Loucy (cell line): Measurements from ENCODE around the gene CDC37.

Source experiments
- H2AFZ ChIP-seq: fragments of 200-600 bp; sonication (generic); 2 replicates; pipeline ENCODE4 v1.6.0; 2016; ENCODE audit warnings: antibody characterized with exemption, mild to moderate bottlenecking, low read length, moderate library complexity
- H3F3A ChIP-seq: fragments of 200-600 bp; 2 replicates; pipeline ENCODE4 v1.6.0; 2016; ENCODE audit warnings: antibody characterized with exemption, low read depth, mild to moderate bottlenecking
- H3K27me3 ChIP-seq: fragments of 200-600 bp; sonication (generic); 2 replicates; pipeline ENCODE4 v1.6.1; 2014; ENCODE audit warnings: low read length, mild to moderate bottlenecking; ENCODE audit not compliant: insufficient read depth, poor library complexity, severe bottlenecking
- H3K36me3 ChIP-seq: fragments of 200-600 bp; sonication (generic); 2 replicates; pipeline ENCODE4 v1.6.1; 2016; ENCODE audit warnings: low read length; ENCODE audit not compliant: insufficient read depth
- H3K4me1 ChIP-seq: fragments of 200-600 bp; sonication (generic); 2 replicates; pipeline ENCODE4 v1.5.1; 2014; ENCODE audit warnings: low read length, mild to moderate bottlenecking; ENCODE audit not compliant: insufficient read depth, poor library complexity, severe bottlenecking
- H3K4me2 ChIP-seq: fragments of 200-600 bp; sonication (generic); 2 replicates; pipeline ENCODE4 v1.6.0; 2014; ENCODE audit warnings: antibody characterized with exemption, low read length, low read depth, mild to moderate bottlenecking; ENCODE audit not compliant: poor library complexity, severe bottlenecking
- H3K4me3 ChIP-seq: fragments of 200-600 bp; sonication (generic); 2 replicates; pipeline ENCODE4 v1.5.1; 2014; ENCODE audit warnings: low read length, mild to moderate bottlenecking, mixed read lengths; ENCODE audit not compliant: poor library complexity, severe bottlenecking
- H3K79me2 ChIP-seq: fragments of 200-600 bp; sonication (generic); 2 replicates; pipeline ENCODE4 v1.6.1; 2014; ENCODE audit warnings: low read length; ENCODE audit not compliant: insufficient read depth
- H3K9ac ChIP-seq: fragments of 200-600 bp; sonication (generic); 2 replicates; pipeline ENCODE4 v1.6.0; 2014; ENCODE audit warnings: mild to moderate bottlenecking, low read depth, low read length, moderate library complexity; ENCODE audit not compliant: poor library complexity, severe bottlenecking
- H3K9me2 ChIP-seq: fragments of 200-600 bp; sonication (generic); replicated peaks from 2 replicates; pipeline ENCODE4 v1.6.1; 2016; ENCODE audit warnings: low read depth, low read length, mixed read lengths
- H3K9me3 ChIP-seq: fragments of 200-600 bp; sonication (generic); 2 replicates; pipeline ENCODE4 v1.6.1; 2014; ENCODE audit warnings: mild to moderate bottlenecking, antibody characterized with exemption, low read length, low read depth; ENCODE audit not compliant: insufficient read depth
- H4K20me1 ChIP-seq: fragments of 200-600 bp; sonication (generic); 2 replicates; pipeline ENCODE4 v1.6.0; 2014; ENCODE audit warnings: antibody characterized with exemption, low read length, mild to moderate bottlenecking; ENCODE audit not compliant: insufficient read depth, poor library complexity, severe bottlenecking
- EZH2phosphoT487 ChIP-seq: fragments of 200-600 bp; IDR thresholded peaks from 2 replicates; pipeline ENCODE4 v1.6.1; 2018; ENCODE audit warnings: antibody characterized with exemption, mild to moderate bottlenecking, moderate library complexity, borderline replicate concordance
- TF ChIP-seq, protein P1 (sequence below): fragments of 200-600 bp; sonication (generic); conservative IDR thresholded peaks from 2 replicates; pipeline ENCODE4 v1.5.1; 2014; ENCODE audit warnings: mild to moderate bottlenecking, antibody characterized with exemption, low read length

The CDC37 gene

GRCh38 chr19:10361569-10362011, 41.8 kb downstream of the CDC37 start:
- no peak overlapping the region for H3K9ac ChIP-seq
- no peaks in the 10 kb centered on the region for H3K9me2 ChIP-seq
- no peaks in the 10 kb centered on the region for H3F3A ChIP-seq
- no peaks in the 10 kb centered on the region for H3K4me1 ChIP-seq
- H3K79me2 ChIP-seq = no peaks in the 10 kb centered on the region
- H3K36me3 ChIP-seq = peaks cover 72% of the 10 kb centered on the region; the same call in 1 of the 2 replicates
- H3K9me3 ChIP-seq = no peaks in the 10 kb centered on the region
- no peak overlapping the region for H3K4me2 ChIP-seq
- TF ChIP-seq, protein P1, sequence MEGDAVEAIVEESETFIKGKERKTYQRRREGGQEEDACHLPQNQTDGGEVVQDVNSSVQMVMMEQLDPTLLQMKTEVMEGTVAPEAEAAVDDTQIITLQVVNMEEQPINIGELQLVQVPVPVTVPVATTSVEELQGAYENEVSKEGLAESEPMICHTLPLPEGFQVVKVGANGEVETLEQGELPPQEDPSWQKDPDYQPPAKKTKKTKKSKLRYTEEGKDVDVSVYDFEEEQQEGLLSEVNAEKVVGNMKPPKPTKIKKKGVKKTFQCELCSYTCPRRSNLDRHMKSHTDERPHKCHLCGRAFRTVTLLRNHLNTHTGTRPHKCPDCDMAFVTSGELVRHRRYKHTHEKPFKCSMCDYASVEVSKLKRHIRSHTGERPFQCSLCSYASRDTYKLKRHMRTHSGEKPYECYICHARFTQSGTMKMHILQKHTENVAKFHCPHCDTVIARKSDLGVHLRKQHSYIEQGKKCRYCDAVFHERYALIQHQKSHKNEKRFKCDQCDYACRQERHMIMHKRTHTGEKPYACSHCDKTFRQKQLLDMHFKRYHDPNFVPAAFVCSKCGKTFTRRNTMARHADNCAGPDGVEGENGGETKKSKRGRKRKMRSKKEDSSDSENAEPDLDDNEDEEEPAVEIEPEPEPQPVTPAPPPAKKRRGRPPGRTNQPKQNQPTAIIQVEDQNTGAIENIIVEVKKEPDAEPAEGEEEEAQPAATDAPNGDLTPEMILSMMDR = no peak
- TF ChIP-seq EZH2phosphoT487 = no peak
- H2AFZ ChIP-seq = no peak overlapping the region
- no peak overlapping the region for H3K4me3 ChIP-seq
- H3K27me3 ChIP-seq = no peaks in the 10 kb centered on the region
- H4K20me1 ChIP-seq = no peaks in the 10 kb centered on the region

GRCh38 chr19:10356431-10356830, 46.9 kb downstream of the CDC37 start:
- no peak overlapping the region for H3K4me3 ChIP-seq
- no peaks in the 10 kb centered on the region for H3K79me2 ChIP-seq
- H3K4me1 ChIP-seq = no peaks in the 10 kb centered on the region
- H3K36me3 ChIP-seq = peaks cover 47% of the 10 kb centered on the region; the same call in 1 of the 2 replicates
- no peaks in the 10 kb centered on the region for H3K9me2 ChIP-seq
- no peaks in the 10 kb centered on the region for H3F3A ChIP-seq
- H3K9me3 ChIP-seq = no peaks in the 10 kb centered on the region
- H3K27me3 ChIP-seq = no peaks in the 10 kb centered on the region
- no peak overlapping the region for H2AFZ ChIP-seq
- TF ChIP-seq EZH2phosphoT487 = no peak
- TF ChIP-seq, protein P1 = no peak
- no peaks in the 10 kb centered on the region for H4K20me1 ChIP-seq
- no peak overlapping the region for H3K4me2 ChIP-seq
- no peak overlapping the region for H3K9ac ChIP-seq

- Histone ChIP-seq H3K36me3 (peaks cover 38% of the 10 kb centered on the region; the same call in 1 of the 2 replicates), H3K9ac (no peak overlapping the region), H3K27me3 (no peaks in the 10 kb centered on the region), H3K79me2 (no peaks in the 10 kb centered on the region), H3K4me2 (no peak overlapping the region), H4K20me1 (no peaks in the 10 kb centered on the region), H3K4me3 (no peak overlapping the region), H3F3A (no peaks in the 10 kb centered on the region), H3K4me1 (no peaks in the 10 kb centered on the region), H2AFZ (no peak overlapping the region), H3K9me3 (no peaks in the 10 kb centered on the region), H3K9me2 (no peaks in the 10 kb centered on the region)
- TF ChIP-seq, protein P1 = no peak
- TF ChIP-seq EZH2phosphoT487 = no peak
Observed at GRCh38 chr19:10353793-10354391, 49.5 kb downstream of the CDC37 start.
